CD4-positive, alpha-beta T cell treated with Interleukin-12 subunit alpha and Interleukin-12 subunit beta, for 1 hour (primary cell): Measurements from ENCODE around the gene POLR3B.
"Not testable (repeated sequence)": the region's sequence is repeated elsewhere in the genome, so short reads cannot be mapped to it uniquely, and the experiment has no call there.

Experiments
- DNase-seq: peaks from one replicate; pipeline ENCODE4 v3.0.0-alpha.2; 2020

POLR3B gene

GRCh38 chr12:106477627-106478026 lies 120.1 kb downstream of the POLR3B start:
- DNase-seq, result not testable (repeated sequence)

GRCh38 chr12:106480251-106480650 lies 122.7 kb downstream of the POLR3B start:
- DNase-seq, result no peak

- DNase-seq, result no peak
Observed at GRCh38 chr12:106481246-106481645, 123.7 kb downstream of the POLR3B start.

- no peak for DNase-seq
Observed at GRCh38 chr12:106487664-106488063, 130.1 kb downstream of the POLR3B start.

- DNase-seq, result no peak
Observed at GRCh38 chr12:106488884-106489283, 131.3 kb downstream of the POLR3B start.

GRCh38 chr12:106490264-106490663 lies 132.7 kb downstream of the POLR3B start:
- no peak for DNase-seq

- no peak for DNase-seq
Observed at GRCh38 chr12:106492857-106493256, 135.3 kb downstream of the POLR3B start.

GRCh38 chr12:106493531-106493930 lies 136.0 kb downstream of the POLR3B start:
- DNase-seq, result no peak

GRCh38 chr12:106495354-106495965 lies 137.9 kb downstream of the POLR3B start:
- DNase-seq, result no peak

GRCh38 chr12:106498056-106498455 lies 140.5 kb downstream of the POLR3B start:
- DNase-seq, result no peak

GRCh38 chr12:106499628-106500027 lies 142.1 kb downstream of the POLR3B start:
- no peak for DNase-seq

- DNase-seq, result no peak
Observed at GRCh38 chr12:106506691-106507090, 149.1 kb downstream of the POLR3B start.

GRCh38 chr12:106508966-106509365 lies 151.4 kb downstream of the POLR3B start:
- DNase-seq, result no peak

GRCh38 chr12:106511365-106511764 lies 153.8 kb downstream of the POLR3B start:
- no peak for DNase-seq

- DNase-seq, result no peak
Observed at GRCh38 chr12:106517314-106517713, 159.8 kb downstream of the POLR3B start.

GRCh38 chr12:106519607-106520021 lies 162.1 kb downstream of the POLR3B start:
- no peak for DNase-seq

GRCh38 chr12:106521901-106522300 lies 164.4 kb downstream of the POLR3B start:
- no peak for DNase-seq

- DNase-seq, result no peak
Observed at GRCh38 chr12:106522708-106523107, 165.2 kb downstream of the POLR3B start.

- no peak for DNase-seq
Observed at GRCh38 chr12:106527356-106527755, 169.8 kb downstream of the POLR3B start.

GRCh38 chr12:106541201-106541600 lies 183.7 kb downstream of the POLR3B start:
- DNase-seq, result no peak

- DNase-seq, result no peak
Observed at GRCh38 chr12:106551410-106551809, 193.9 kb downstream of the POLR3B start.

- no peak for DNase-seq
Observed at GRCh38 chr12:106552228-106552627, 194.7 kb downstream of the POLR3B start.
